ENCODE measurements around the gene SLC25A36.

DNA sequence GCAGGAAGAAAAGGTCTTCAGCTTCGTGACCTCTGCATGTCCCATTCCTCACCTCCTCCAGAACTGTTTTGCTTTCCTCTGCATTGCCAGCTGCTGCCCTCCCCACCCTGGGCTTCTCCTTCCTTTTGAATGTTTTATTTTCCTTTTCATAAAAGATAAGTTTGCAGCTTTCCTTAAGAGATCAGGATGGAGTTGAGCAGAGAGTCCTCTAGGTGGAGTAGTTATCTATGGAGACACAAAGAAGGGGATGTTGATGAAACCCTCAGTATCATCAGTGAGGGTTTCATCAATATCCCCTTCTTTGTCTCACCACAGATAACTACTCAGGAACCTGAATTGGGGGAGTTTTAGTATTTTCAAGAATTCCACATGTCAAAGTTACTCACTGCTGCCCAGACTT lies 19.0 kb upstream of the SLC25A36 start:
- TF ChIP-seq, protein P1, sequence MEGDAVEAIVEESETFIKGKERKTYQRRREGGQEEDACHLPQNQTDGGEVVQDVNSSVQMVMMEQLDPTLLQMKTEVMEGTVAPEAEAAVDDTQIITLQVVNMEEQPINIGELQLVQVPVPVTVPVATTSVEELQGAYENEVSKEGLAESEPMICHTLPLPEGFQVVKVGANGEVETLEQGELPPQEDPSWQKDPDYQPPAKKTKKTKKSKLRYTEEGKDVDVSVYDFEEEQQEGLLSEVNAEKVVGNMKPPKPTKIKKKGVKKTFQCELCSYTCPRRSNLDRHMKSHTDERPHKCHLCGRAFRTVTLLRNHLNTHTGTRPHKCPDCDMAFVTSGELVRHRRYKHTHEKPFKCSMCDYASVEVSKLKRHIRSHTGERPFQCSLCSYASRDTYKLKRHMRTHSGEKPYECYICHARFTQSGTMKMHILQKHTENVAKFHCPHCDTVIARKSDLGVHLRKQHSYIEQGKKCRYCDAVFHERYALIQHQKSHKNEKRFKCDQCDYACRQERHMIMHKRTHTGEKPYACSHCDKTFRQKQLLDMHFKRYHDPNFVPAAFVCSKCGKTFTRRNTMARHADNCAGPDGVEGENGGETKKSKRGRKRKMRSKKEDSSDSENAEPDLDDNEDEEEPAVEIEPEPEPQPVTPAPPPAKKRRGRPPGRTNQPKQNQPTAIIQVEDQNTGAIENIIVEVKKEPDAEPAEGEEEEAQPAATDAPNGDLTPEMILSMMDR (IDR thresholded peaks at IDR 0.05) = no peak
- no peak for TF ChIP-seq POLR2AphosphoS5 (IDR thresholded peaks at IDR 0.05; ENCODE audit: insufficient read depth in 1 of 2, low read depth in 1 of 2)
- TF ChIP-seq POLR2A (IDR thresholded peaks at IDR 0.05) = no peak

All from vagina (tissue), 2 donors.